Esophagus muscularis mucosa (tissue), 3 donors: ENCODE data around the gene PLEKHA8.

Source experiments
- POLR2A ChIP-seq: fragments of 450-650 bp; IDR thresholded peaks from one replicate; pipeline ENCODE4 v1.6.1; 2017; ENCODE audit warnings: antibody characterized with exemption, moderate library complexity, mild to moderate bottlenecking, low read depth
- TF ChIP-seq, protein P1 (sequence below), 3 experiments: fragments of 200-600 bp in 2 of 3; fragments of 450-650 bp in 1 of 3; sonication (generic) in 2 of 3; IDR thresholded peaks; one replicate each; pipeline ENCODE4 v1.5.1; 2017 to 2019; ENCODE audit warnings: antibody characterized with exemption in 3 of 3, mild to moderate bottlenecking in 2 of 3, moderate library complexity in 1 of 3

DNA sequence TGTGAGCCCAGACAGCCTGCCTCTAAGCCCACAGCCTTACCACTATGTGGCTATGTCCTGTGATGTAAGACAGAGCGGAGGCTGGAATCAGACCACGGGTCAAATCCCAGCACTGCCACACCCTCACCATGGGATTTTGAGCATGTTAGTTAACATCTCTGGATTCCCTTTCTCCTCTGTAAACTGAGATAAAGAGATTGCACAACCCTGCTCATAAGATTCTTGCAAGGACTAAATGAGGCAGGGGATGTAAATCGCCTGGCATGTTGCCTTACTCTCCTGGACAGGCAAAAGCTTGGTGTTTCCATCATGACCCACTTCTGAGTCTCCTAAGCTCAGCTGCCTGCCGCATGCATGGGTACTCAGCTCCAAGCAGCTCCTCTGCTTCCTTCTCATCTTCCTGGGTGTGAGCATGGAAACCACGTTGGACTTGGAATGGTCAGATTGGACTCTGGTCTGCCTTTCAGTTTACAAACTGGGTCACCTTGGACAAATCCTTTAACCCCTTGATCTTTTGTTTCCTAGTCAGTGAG is 65.3 kb downstream of the PLEKHA8 start:
- TF ChIP-seq, protein P1, sequence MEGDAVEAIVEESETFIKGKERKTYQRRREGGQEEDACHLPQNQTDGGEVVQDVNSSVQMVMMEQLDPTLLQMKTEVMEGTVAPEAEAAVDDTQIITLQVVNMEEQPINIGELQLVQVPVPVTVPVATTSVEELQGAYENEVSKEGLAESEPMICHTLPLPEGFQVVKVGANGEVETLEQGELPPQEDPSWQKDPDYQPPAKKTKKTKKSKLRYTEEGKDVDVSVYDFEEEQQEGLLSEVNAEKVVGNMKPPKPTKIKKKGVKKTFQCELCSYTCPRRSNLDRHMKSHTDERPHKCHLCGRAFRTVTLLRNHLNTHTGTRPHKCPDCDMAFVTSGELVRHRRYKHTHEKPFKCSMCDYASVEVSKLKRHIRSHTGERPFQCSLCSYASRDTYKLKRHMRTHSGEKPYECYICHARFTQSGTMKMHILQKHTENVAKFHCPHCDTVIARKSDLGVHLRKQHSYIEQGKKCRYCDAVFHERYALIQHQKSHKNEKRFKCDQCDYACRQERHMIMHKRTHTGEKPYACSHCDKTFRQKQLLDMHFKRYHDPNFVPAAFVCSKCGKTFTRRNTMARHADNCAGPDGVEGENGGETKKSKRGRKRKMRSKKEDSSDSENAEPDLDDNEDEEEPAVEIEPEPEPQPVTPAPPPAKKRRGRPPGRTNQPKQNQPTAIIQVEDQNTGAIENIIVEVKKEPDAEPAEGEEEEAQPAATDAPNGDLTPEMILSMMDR (IDR thresholded peaks at IDR 0.05) = no peak
- no peak for TF ChIP-seq POLR2A
